HCT116 (cell line): ENCODE measurements around the gene SMAD7. TPM values are rescaled to one million over a fixed set of nuclear protein-coding genes. Genes with fewer than 3 reads are reported as not detected.

Experiments
- ATAC-seq: fragments of 200-7000 bp; cut with Tn5 transposase; 2 replicates; pipeline ENCODE4 v1.9.1; 2020; ENCODE audit warnings: mild to moderate bottlenecking, moderate library complexity
- BruUV-seq: library from RNA; stranded (reverse); fragments of 400-500 nt; replicated peaks from 2 replicates; lab custom pipeline; 2021; lab: Mats Ljungman, UMichigan
- CTCF ChIA-PET: fragments of 300-600 bp; sonication (Branson Sonifier 250); formaldehyde crosslinking; loops from one replicate; lab custom pipeline; 2021; ENCODE audit warnings: antibody characterized with exemption; lab: Charles Lee
- POLR2A ChIA-PET: fragments of 300-600, 350-600 bp; sonication (Branson Sonifier 250); formaldehyde crosslinking; loops from one replicate; lab custom pipeline; 2021; ENCODE audit warnings: antibody characterized with exemption; lab: Charles Lee
- RAD21 ChIA-PET, 2 experiments: fragments of 300-600 bp; sonication (Branson Sonifier 250); formaldehyde crosslinking; loops; one replicate each; lab custom pipeline; 2023; ENCODE audit warnings: low total read pairs in 2 of 2; ENCODE audit not compliant: uncharacterized antibody in 2 of 2, unreplicated experiment in 2 of 2, low non-redundant PET in 1 of 2; lab: Charles Lee
- DNase-seq: peaks from one replicate; pipeline ENCODE4 v3.0.0-alpha.2; 2010; ENCODE audit warnings: low read depth, low spot score
- H2AFZ ChIP-seq: fragments of 200-600 bp; shearing (Covaris generic), sonication (generic); 2 replicates; pipeline ENCODE4 v1.6.1; 2017; ENCODE audit warnings: low read depth, mixed run types, mixed read lengths, antibody characterized with exemption, low read length; ENCODE audit not compliant: poor library complexity, severe bottlenecking
- H3K27ac ChIP-seq: 2 replicates; pipeline ENCODE4 v1.5.1; 2012; ENCODE audit warnings: low read depth, low read length
- H3K27me3 ChIP-seq: fragments of 200-600 bp; sonication (generic); 2 replicates; pipeline ENCODE4 v1.6.1; 2016; ENCODE audit warnings: mixed run types, low read length, mixed read lengths; ENCODE audit not compliant: insufficient read depth
- H3K36me3 ChIP-seq, 2 experiments: fragments of 200-500 bp in 1 of 2; fragments of 200-600 bp in 1 of 2; sonication (Bioruptor generic) in 1 of 2; sonication (generic) in 1 of 2; 2 replicates each; pipeline versions ENCODE4 v1.5.1 to v1.6.1; 2014 to 2016; ENCODE audit warnings: low read length in 2 of 2, inconsistent platforms in 1 of 2, mixed read lengths in 1 of 2, mixed run types in 1 of 2; ENCODE audit not compliant: insufficient read depth in 2 of 2, control insufficient read depth in 1 of 2
- H3K4me1 ChIP-seq, 2 experiments: fragments of 200-600 bp in 1 of 2; sonication (generic) in 1 of 2; 2 replicates each; pipeline versions ENCODE4 v1.5.1 to v1.6.1; 2012 to 2017; ENCODE audit warnings: low read length in 2 of 2, inconsistent platforms in 1 of 2, mild to moderate bottlenecking in 1 of 2, mixed read lengths in 1 of 2, mixed run types in 1 of 2, moderate library complexity in 1 of 2; ENCODE audit not compliant: insufficient read depth in 2 of 2, control insufficient read depth in 1 of 2
- H3K4me2 ChIP-seq: fragments of 200-600 bp; sonication (generic); 2 replicates; pipeline ENCODE4 v1.6.1; 2017; ENCODE audit warnings: mixed run types, low read length, mixed read lengths
- H3K4me3 ChIP-seq, 2 experiments: fragments of 200-600 bp in 1 of 2; sonication (generic) in 1 of 2; replicated peaks in 1 of 2; 2 replicates each; pipeline ENCODE4 v1.5.1; 2011 to 2016; ENCODE audit warnings: low read length in 2 of 2, control low read depth in 1 of 2, low read depth in 1 of 2, mild to moderate bottlenecking in 1 of 2, mixed read lengths in 1 of 2, mixed run types in 1 of 2
- H3K79me2 ChIP-seq: fragments of 200-600 bp; sonication (generic); 2 replicates; pipeline ENCODE4 v1.6.1; 2017; ENCODE audit warnings: mild to moderate bottlenecking, mixed run types, low read length, moderate library complexity, mixed read lengths; ENCODE audit not compliant: insufficient read depth
- H3K9ac ChIP-seq: fragments of 200-600 bp; sonication (generic); 2 replicates; pipeline ENCODE4 v1.6.1; 2016; ENCODE audit warnings: low read length, mixed read lengths
- H3K9me2 ChIP-seq: fragments of 200-600 bp; sonication (generic), shearing (Covaris generic); 2 replicates; pipeline ENCODE4 v1.6.1; 2017; ENCODE audit warnings: mixed run types, mild to moderate bottlenecking, moderate library complexity; ENCODE audit not compliant: insufficient read depth
- H3K9me3 ChIP-seq, 2 experiments: fragments of 200-500 bp in 1 of 2; fragments of 200-600 bp in 1 of 2; sonication (Bioruptor generic) in 1 of 2; sonication (generic) in 1 of 2; 2 replicates each; pipeline ENCODE4 v1.6.1; 2014 to 2017; ENCODE audit warnings: low read length in 2 of 2, mixed read lengths in 2 of 2, inconsistent platforms in 1 of 2, low read depth in 1 of 2, mild to moderate bottlenecking in 1 of 2, mixed run types in 1 of 2, moderate library complexity in 1 of 2; ENCODE audit not compliant: control insufficient read depth in 1 of 2, insufficient read depth in 1 of 2
- H4K20me1 ChIP-seq: fragments of 200-600 bp; sonication (generic), shearing (Covaris generic); 2 replicates; pipeline ENCODE4 v1.6.1; 2017; ENCODE audit warnings: mixed run types, mild to moderate bottlenecking, moderate library complexity; ENCODE audit not compliant: insufficient read depth
- CBX3 ChIP-seq: IDR thresholded peaks from 2 replicates; pipeline ENCODE4 v1.6.1; 2012; ENCODE audit warnings: low read depth
- CEBPB ChIP-seq: IDR thresholded peaks from 2 replicates; pipeline ENCODE4 v1.6.1; 2012; ENCODE audit warnings: low read depth
- EGR1 ChIP-seq: IDR thresholded peaks from 2 replicates; pipeline ENCODE4 v1.6.1; 2012; ENCODE audit warnings: low read depth
- ELF1 ChIP-seq: IDR thresholded peaks from 2 replicates; pipeline ENCODE4 v1.6.1; 2012; ENCODE audit warnings: low read depth, borderline replicate concordance
- EZH2phosphoT487 ChIP-seq: fragments of 200-600 bp; IDR thresholded peaks from 2 replicates; pipeline ENCODE4 v1.6.1; 2018; ENCODE audit warnings: antibody characterized with exemption, borderline replicate concordance
- JUND ChIP-seq: IDR thresholded peaks from 2 replicates; pipeline ENCODE4 v1.6.1; 2012
- POLR2A ChIP-seq: IDR thresholded peaks from 2 replicates; pipeline ENCODE4 v1.7.0; 2011; ENCODE audit warnings: borderline replicate concordance; ENCODE audit not compliant: insufficient read depth, insufficient read length; ENCODE audit errors: extremely low read depth
- RAD21 ChIP-seq: IDR thresholded peaks from 2 replicates; pipeline ENCODE4 v1.6.1; 2012; ENCODE audit warnings: low read depth, mild to moderate bottlenecking
- SP1 ChIP-seq: IDR thresholded peaks from 2 replicates; pipeline ENCODE4 v1.6.1; 2012; ENCODE audit warnings: low read depth
- SRF ChIP-seq: IDR thresholded peaks from 2 replicates; pipeline ENCODE4 v1.6.1; 2012; ENCODE audit warnings: low read depth
- TCF7L2 ChIP-seq: IDR thresholded peaks from 2 replicates; pipeline ENCODE4 v1.7.0; 2011; ENCODE audit warnings: borderline replicate concordance, inconsistent platforms; ENCODE audit not compliant: insufficient read depth, insufficient read length; ENCODE audit errors: extremely low read depth
- ZFX ChIP-seq: fragments of 450-650 bp; IDR thresholded peaks from 2 replicates; pipeline ENCODE4 v1.6.1; 2017
- intact Hi-C: fragments of 100-400 bp; cut with micrococcal nuclease; formaldehyde crosslinking; loops from 2 replicates; pipeline ENCODE4 v1.10.0; 2022
- total RNA-seq: library from RNA; stranded (reverse); gene quantifications from one replicate; pipeline ENCODE4 v1.2.1, GENCODE V29; 2021; ENCODE audit not compliant: unreplicated experiment
- TF ChIP-seq, protein P1 (sequence below): IDR thresholded peaks from 2 replicates; pipeline ENCODE4 v1.6.1; 2012
- TF ChIP-seq, protein P2 (sequence below): IDR thresholded peaks from 2 replicates; pipeline ENCODE4 v1.6.1; 2011; ENCODE audit warnings: mild to moderate bottlenecking, low read length, moderate library complexity; ENCODE audit not compliant: insufficient replicate concordance; ENCODE audit errors: extremely low read depth

SMAD7 gene
- total RNA-seq, 1 experiment from 2014 or later, result 7.2 TPM

DNA sequence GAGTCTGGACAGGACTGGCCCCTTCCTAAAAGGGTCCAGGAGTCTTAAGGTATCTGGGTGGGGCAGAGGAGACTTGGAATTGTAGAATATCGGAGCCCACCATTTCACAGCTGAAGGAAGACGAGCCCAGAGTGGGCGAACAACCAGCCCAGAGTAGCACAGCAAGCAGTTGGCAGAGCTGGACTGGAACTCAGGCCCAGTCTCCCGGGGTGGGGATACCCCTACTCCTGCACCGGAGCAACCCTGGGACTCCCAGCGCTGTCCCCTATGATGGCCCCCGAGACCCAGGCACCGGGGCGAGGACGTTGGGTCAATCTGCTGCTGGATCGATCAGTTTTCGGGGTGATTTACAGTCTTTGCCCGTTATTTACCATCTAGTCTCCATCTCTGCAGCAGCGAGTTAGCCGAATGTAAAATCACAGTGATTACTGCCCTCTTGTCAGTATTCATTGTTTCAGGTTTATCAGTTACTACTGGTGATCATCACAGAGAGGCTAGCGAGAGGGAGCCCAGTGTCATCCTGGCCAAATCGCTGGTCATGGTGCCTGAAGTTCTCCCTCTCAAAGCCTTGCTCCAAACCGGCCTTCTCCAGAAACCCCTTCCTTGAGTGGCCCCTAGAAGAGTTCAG lies 75.3 kb downstream of the SMAD7 start:
- H3K79me2 ChIP-seq, result no peaks in the 10 kb centered on the region
- H4K20me1 ChIP-seq, result no peaks in the 10 kb centered on the region
- no peak overlapping the region for H3K4me3 ChIP-seq
- DNase-seq (no peak), ATAC-seq (no peak)
- H3K9me2 ChIP-seq, result no peaks in the 10 kb centered on the region
- intact Hi-C loops, result no loop called here
- H3K27me3 ChIP-seq, result peaks cover 31% of the 10 kb centered on the region; the same call in 1 of the 2 replicates
- POLR2A ChIA-PET, result no interaction called here
- no TSS peak for BruUV-seq
- no peaks in the 10 kb centered on the region for H3K9me3 ChIP-seq
- CTCF ChIA-PET, result no interaction called here
- no peaks in the 10 kb centered on the region for H3K36me3 ChIP-seq
- no peak overlapping the region for H2AFZ ChIP-seq
- TF ChIP-seq POLR2A (no peak), EZH2phosphoT487 (no peak), CEBPB (no peak), JUND (no peak), EGR1 (no peak), SP1 (no peak), CBX3 (no peak), TCF7L2 (no peak), RAD21 (no peak), SRF (no peak), ZFX (no peak), ELF1 (no peak)
- TF ChIP-seq, protein P1, sequence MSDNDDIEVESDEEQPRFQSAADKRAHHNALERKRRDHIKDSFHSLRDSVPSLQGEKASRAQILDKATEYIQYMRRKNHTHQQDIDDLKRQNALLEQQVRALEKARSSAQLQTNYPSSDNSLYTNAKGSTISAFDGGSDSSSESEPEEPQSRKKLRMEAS, result no peak
- TF ChIP-seq, protein P2, sequence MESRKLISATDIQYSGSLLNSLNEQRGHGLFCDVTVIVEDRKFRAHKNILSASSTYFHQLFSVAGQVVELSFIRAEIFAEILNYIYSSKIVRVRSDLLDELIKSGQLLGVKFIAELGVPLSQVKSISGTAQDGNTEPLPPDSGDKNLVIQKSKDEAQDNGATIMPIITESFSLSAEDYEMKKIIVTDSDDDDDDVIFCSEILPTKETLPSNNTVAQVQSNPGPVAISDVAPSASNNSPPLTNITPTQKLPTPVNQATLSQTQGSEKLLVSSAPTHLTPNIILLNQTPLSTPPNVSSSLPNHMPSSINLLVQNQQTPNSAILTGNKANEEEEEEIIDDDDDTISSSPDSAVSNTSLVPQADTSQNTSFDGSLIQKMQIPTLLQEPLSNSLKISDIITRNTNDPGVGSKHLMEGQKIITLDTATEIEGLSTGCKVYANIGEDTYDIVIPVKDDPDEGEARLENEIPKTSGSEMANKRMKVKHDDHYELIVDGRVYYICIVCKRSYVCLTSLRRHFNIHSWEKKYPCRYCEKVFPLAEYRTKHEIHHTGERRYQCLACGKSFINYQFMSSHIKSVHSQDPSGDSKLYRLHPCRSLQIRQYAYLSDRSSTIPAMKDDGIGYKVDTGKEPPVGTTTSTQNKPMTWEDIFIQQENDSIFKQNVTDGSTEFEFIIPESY, result no peak
- no peak overlapping the region for H3K9ac ChIP-seq
- no peak overlapping the region for H3K27ac ChIP-seq
- RAD21 ChIA-PET, result no interaction called here
- no peak overlapping the region for H3K4me2 ChIP-seq
- peaks cover 8 to 23% of the 10 kb centered on the region in 2 experiments for H3K4me1 ChIP-seq
